Body of pancreas (tissue), 4 donors: ENCODE data around the gene ERI3.

Source experiments
- CTCF ChIP-seq, 7 experiments: fragments of 450-650 bp in 4 of 7; fragments of 200-600 bp in 3 of 7; sonication (generic) in 3 of 7; IDR thresholded peaks; one replicate each; pipeline ENCODE4 v1.5.1; 2016 to 2019; ENCODE audit warnings: antibody characterized with exemption in 7 of 7
- POLR2A ChIP-seq, 3 donors: fragments of 450-650 bp; IDR thresholded peaks; one replicate each; pipeline ENCODE4 v1.6.1; 2016; ENCODE audit warnings: antibody characterized with exemption in 3 of 3, mild to moderate bottlenecking in 2 of 3

GRCh38 chr1:44210595-44210994 is 144.5 kb downstream of the ERI3 start:
- TF ChIP-seq CTCF (IDR thresholded peaks at IDR 0.05), result no peak
- TF ChIP-seq POLR2A (IDR thresholded peaks at IDR 0.05), result no peak
